Measurements from ENCODE around the gene RAB44.

- TF ChIP-seq RFX1 (IDR thresholded peaks at IDR 0.05) (no peak), MCM3 (IDR thresholded peaks at IDR 0.05) (no peak), PATZ1 (CRISPR knock-in tag; IDR thresholded peaks at IDR 0.05; ENCODE audit: borderline replicate concordance) (no peak), NFRKB (IDR thresholded peaks at IDR 0.05; ENCODE audit: low read depth) (no peak)
These were observed 34.8 kb upstream of the RAB44 start for GRCh38 chr6:36662827-36663256.

All from K562 (cell line).